Kidney capillary endothelial cell (primary cell): ENCODE measurements around the gene MTHFD2.
A peak's percentile ranks its signal among the peaks of the same experiment; 100 is the strongest.
"Not testable (repeated sequence)": the region's sequence is repeated elsewhere in the genome, so short reads cannot be mapped to it uniquely, and the experiment has no call there.

Experiments used
- DNase-seq: peaks from one replicate; pipeline ENCODE4 v3.0.0-alpha.2; 2018; ENCODE audit warnings: low spot score

MTHFD2 gene

GRCh38 chr2:74228772-74229171, 30.4 kb downstream of the MTHFD2 start:
- DNase-seq, result no peak

GRCh38 chr2:74229865-74230264, 31.4 kb downstream of the MTHFD2 start:
- not testable (repeated sequence) for DNase-seq

GRCh38 chr2:74232426-74232825, 34.0 kb downstream of the MTHFD2 start:
- no peak for DNase-seq

GRCh38 chr2:74233648-74234047, 35.2 kb downstream of the MTHFD2 start:
- DNase-seq, result no peak

- DNase-seq, result no peak
Measured at GRCh38 chr2:74235041-74235440, 36.6 kb downstream of the MTHFD2 start.

- peak; percentile 3 for DNase-seq
Measured at GRCh38 chr2:74238879-74239278, 40.5 kb downstream of the MTHFD2 start.

- DNase-seq, result no peak
Measured at GRCh38 chr2:74239346-74239745, 40.9 kb downstream of the MTHFD2 start.

- DNase-seq, result no peak
Measured at GRCh38 chr2:74242354-74243071, 44.1 kb downstream of the MTHFD2 start.

GRCh38 chr2:74244286-74244685, 45.9 kb downstream of the MTHFD2 start:
- no peak for DNase-seq

GRCh38 chr2:74246496-74247195, 48.2 kb downstream of the MTHFD2 start:
- no peak for DNase-seq

- no peak for DNase-seq
Measured at GRCh38 chr2:74249406-74250122, 51.1 kb downstream of the MTHFD2 start.

- DNase-seq, result peak; percentile 24
Measured at GRCh38 chr2:74250189-74250631, 51.8 kb downstream of the MTHFD2 start.

GRCh38 chr2:74252036-74252435, 53.6 kb downstream of the MTHFD2 start:
- no peak for DNase-seq

GRCh38 chr2:74252862-74253261, 54.4 kb downstream of the MTHFD2 start:
- DNase-seq, result no peak

GRCh38 chr2:74253306-74253970, 55.0 kb downstream of the MTHFD2 start:
- no peak for DNase-seq

GRCh38 chr2:74253971-74254310, 55.5 kb downstream of the MTHFD2 start:
- no peak for DNase-seq

- no peak for DNase-seq
Measured at GRCh38 chr2:74255660-74256213, 57.3 kb downstream of the MTHFD2 start.

GRCh38 chr2:74259191-74259590, 60.8 kb downstream of the MTHFD2 start:
- no peak for DNase-seq

GRCh38 chr2:74259733-74260132, 61.3 kb downstream of the MTHFD2 start:
- no peak for DNase-seq

GRCh38 chr2:74260495-74260894, 62.1 kb downstream of the MTHFD2 start:
- no peak for DNase-seq

- no peak for DNase-seq
Measured at GRCh38 chr2:74261204-74261864, 62.9 kb downstream of the MTHFD2 start.

GRCh38 chr2:74262681-74263080, 64.3 kb downstream of the MTHFD2 start:
- no peak for DNase-seq
